GM18909 (cell line): Measurements from ENCODE around the gene PSMB10.

Source experiments
- ATAC-seq: cut with Tn5 transposase; IDR thresholded peaks from one replicate; pipeline ENCODE4 v1.9.1; 2021; ENCODE audit warnings: mild to moderate bottlenecking; ENCODE audit not compliant: unreplicated experiment, poor library complexity

The PSMB10 gene

GRCh38 chr16:67964477-67965131 is 28.0 kb upstream of the PSMB10 start:
- no peak for ATAC-seq

GRCh38 chr16:67963662-67964321 is 27.1 kb upstream of the PSMB10 start:
- ATAC-seq = no peak

- ATAC-seq = no peak
These were observed 26.6 kb upstream of the PSMB10 start for GRCh38 chr16:67963292-67963661.

GRCh38 chr16:67962135-67962534 is 25.5 kb upstream of the PSMB10 start:
- ATAC-seq = no peak

GRCh38 chr16:67961551-67961957 is 24.9 kb upstream of the PSMB10 start:
- ATAC-seq = no peak

- no peak for ATAC-seq
These were observed 23.1 kb upstream of the PSMB10 start for GRCh38 chr16:67959536-67960329.

GRCh38 chr16:67957622-67958021 is 21.0 kb upstream of the PSMB10 start:
- no peak for ATAC-seq

GRCh38 chr16:67954421-67955196 is 18.0 kb upstream of the PSMB10 start:
- no peak for ATAC-seq

- no peak for ATAC-seq
These were observed 17.2 kb upstream of the PSMB10 start for GRCh38 chr16:67953641-67954375.

- ATAC-seq = no peak
These were observed 14.8 kb upstream of the PSMB10 start for GRCh38 chr16:67951485-67951884.

- no peak for ATAC-seq
These were observed 13.7 kb upstream of the PSMB10 start for GRCh38 chr16:67950335-67950843.

- no peak for ATAC-seq
These were observed 13.0 kb upstream of the PSMB10 start for GRCh38 chr16:67949645-67950044.

- ATAC-seq = no peak
These were observed 11.4 kb upstream of the PSMB10 start for GRCh38 chr16:67948015-67948414.

GRCh38 chr16:67946966-67947558 is 10.4 kb upstream of the PSMB10 start:
- no peak for ATAC-seq

- no peak for ATAC-seq
These were observed 9.5 kb upstream of the PSMB10 start for GRCh38 chr16:67946128-67946569.

GRCh38 chr16:67945392-67945933 is 8.8 kb upstream of the PSMB10 start:
- no peak for ATAC-seq

GRCh38 chr16:67944690-67945391 is 8.2 kb upstream of the PSMB10 start:
- no peak for ATAC-seq
